Activated naive CD8-positive, alpha-beta T cell treated with anti-CD3 and anti-CD28 coated beads, Interleukin-2, amount 50 U/mL, for 24 hours (primary cell): ENCODE measurements around the gene PC.
"Not testable (repeated sequence)": the region's sequence is repeated elsewhere in the genome, so short reads cannot be mapped to it uniquely, and the experiment has no call there.

ENCODE experiments used
- ATAC-seq: fragments of 150-1000 bp; cut with Tn5 transposase; one replicate; pipeline ENCODE4 v1.10.0; 2021
- DNase-seq: peaks from one replicate; pipeline ENCODE4 v3.0.0; 2021
- H3K27ac Mint-ChIP-seq: one replicate; pipeline ENCODE4 v1.8.0; 2021; ENCODE audit warnings: mild to moderate bottlenecking, mixed read lengths
- H3K27me3 Mint-ChIP-seq: one replicate; pipeline ENCODE4 v1.8.0; 2021; ENCODE audit warnings: mixed read lengths
- H3K36me3 Mint-ChIP-seq: one replicate; pipeline ENCODE4 v1.8.0; 2021; ENCODE audit warnings: low read depth, mixed read lengths
- H3K4me1 Mint-ChIP-seq: one replicate; pipeline ENCODE4 v1.8.0; 2021; ENCODE audit warnings: mixed read lengths
- H3K4me3 Mint-ChIP-seq: one replicate; pipeline ENCODE4 v1.8.0; 2021; ENCODE audit warnings: mild to moderate bottlenecking, moderate library complexity, mixed read lengths
- H3K9me3 Mint-ChIP-seq: one replicate; pipeline ENCODE4 v1.8.0; 2021; ENCODE audit warnings: mixed read lengths

Gene PC

GRCh38 chr11:66841861-66842260 is 116.3 kb downstream of the PC start:
- no peak for DNase-seq
- peaks cover 43% of the 10 kb centered on the region for H3K4me1 Mint-ChIP-seq
- peak overlapping the region; percentile 95 for H3K27ac Mint-ChIP-seq
- no peaks in the 10 kb centered on the region for H3K9me3 Mint-ChIP-seq
- no peaks in the 10 kb centered on the region for H3K27me3 Mint-ChIP-seq
- peaks cover 13% of the 10 kb centered on the region for H3K36me3 Mint-ChIP-seq
- peak overlapping the region; percentile 97 for H3K4me3 Mint-ChIP-seq
- no peak for ATAC-seq

- Mint-ChIP-seq H3K4me3 (peak overlapping the region; percentile 2), H3K27me3 (no peaks in the 10 kb centered on the region), H3K27ac (peak overlapping the region; percentile 65), H3K9me3 (no peaks in the 10 kb centered on the region), H3K4me1 (peaks cover 43% of the 10 kb centered on the region), H3K36me3 (peaks cover 10% of the 10 kb centered on the region)
- no peak for ATAC-seq
- no peak for DNase-seq
Observed at GRCh38 chr11:66840317-66841091, 117.7 kb downstream of the PC start.

DNA sequence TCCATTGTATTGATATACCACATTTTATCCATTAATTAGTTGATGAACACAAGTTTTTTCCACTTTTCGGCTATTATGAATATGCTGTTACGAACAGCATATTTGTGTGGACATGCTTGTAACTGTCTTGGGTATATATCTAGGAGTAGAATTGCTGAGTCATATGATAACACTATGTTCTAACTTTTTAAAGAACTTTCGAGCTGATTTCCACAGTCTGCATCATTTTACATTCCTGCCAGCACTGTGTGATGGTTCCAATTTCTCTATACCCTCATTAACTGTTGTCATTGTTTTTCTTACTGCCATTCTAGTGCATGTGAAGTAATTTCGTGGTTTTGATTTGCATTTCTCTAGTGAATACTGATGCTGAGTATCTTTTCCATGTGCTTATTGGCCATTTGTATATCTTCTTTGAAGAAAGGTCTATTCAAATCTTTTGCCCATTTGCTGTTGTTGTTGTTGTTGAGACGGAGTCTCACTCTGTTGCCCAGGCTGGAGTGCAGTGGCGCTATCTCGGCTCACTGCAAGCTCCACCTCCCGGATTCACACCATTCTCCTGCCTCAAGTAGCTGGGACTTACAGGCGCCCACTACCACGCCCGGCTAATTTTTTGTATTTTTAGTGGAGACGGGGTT is 122.3 kb downstream of the PC start:
- DNase-seq (no peak), ATAC-seq (no peak)
- Mint-ChIP-seq H3K27me3 (no peaks in the 10 kb centered on the region), H3K4me3 (no peak overlapping the region), H3K36me3 (peaks cover 3% of the 10 kb centered on the region), H3K9me3 (no peaks in the 10 kb centered on the region), H3K27ac (no peak overlapping the region), H3K4me1 (peaks cover 22% of the 10 kb centered on the region)

- no peak overlapping the region for H3K27ac Mint-ChIP-seq
- DNase-seq (no peak), ATAC-seq (no peak)
- H3K27me3 Mint-ChIP-seq, result no peaks in the 10 kb centered on the region
- H3K36me3 Mint-ChIP-seq, result peaks cover 3% of the 10 kb centered on the region
- H3K9me3 Mint-ChIP-seq, result no peaks in the 10 kb centered on the region
- peaks cover 13% of the 10 kb centered on the region for H3K4me1 Mint-ChIP-seq
- no peak overlapping the region for H3K4me3 Mint-ChIP-seq
Observed at GRCh38 chr11:66834943-66835342, 123.2 kb downstream of the PC start.

GRCh38 chr11:66834539-66834845 is 123.7 kb downstream of the PC start:
- H3K9me3 Mint-ChIP-seq, result no peaks in the 10 kb centered on the region
- no peak overlapping the region for H3K27ac Mint-ChIP-seq

DNA sequence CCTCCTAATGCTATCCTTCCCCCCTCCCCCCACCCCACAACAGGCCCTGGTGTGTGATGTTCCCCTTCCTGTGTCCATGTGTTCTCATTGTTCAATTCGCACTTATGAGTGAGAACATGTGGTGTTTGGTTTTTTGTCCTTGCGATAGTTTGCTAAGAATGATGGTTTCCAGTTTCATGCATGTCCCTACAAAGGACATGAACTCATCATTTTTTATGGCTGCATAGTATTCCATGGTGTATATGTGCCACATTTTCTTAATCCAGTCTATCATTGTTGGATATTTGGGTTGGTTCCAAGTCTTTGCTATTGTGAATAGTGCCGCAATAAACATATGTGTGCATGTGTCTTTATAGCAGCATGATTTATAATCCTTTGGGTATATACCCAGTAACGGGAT is 133.6 kb downstream of the PC start:
- H3K4me3 Mint-ChIP-seq, ATAC-seq, H3K4me1 Mint-ChIP-seq, DNase-seq, H3K9me3 Mint-ChIP-seq, H3K36me3 Mint-ChIP-seq, H3K27me3 Mint-ChIP-seq, H3K27ac Mint-ChIP-seq: not testable (repeated sequence)

More at GRCh38 chr11:66834539-66834845, 123.7 kb downstream of the PC start:
- H3K4me1 Mint-ChIP-seq, result peaks cover 10% of the 10 kb centered on the region
- no peak overlapping the region for H3K4me3 Mint-ChIP-seq
- no peaks in the 10 kb centered on the region for H3K27me3 Mint-ChIP-seq
- ATAC-seq (no peak), DNase-seq (no peak)
- H3K36me3 Mint-ChIP-seq, result peaks cover 3% of the 10 kb centered on the region

- DNase-seq (no peak), ATAC-seq (no peak)
- no peak overlapping the region for H3K4me3 Mint-ChIP-seq
- H3K27ac Mint-ChIP-seq, result no peak overlapping the region
- no peaks in the 10 kb centered on the region for H3K27me3 Mint-ChIP-seq
- no peaks in the 10 kb centered on the region for H3K4me1 Mint-ChIP-seq
- H3K9me3 Mint-ChIP-seq, result no peaks in the 10 kb centered on the region
- no peaks in the 10 kb centered on the region for H3K36me3 Mint-ChIP-seq
Observed at GRCh38 chr11:66823700-66824099, 134.5 kb downstream of the PC start.

DNA sequence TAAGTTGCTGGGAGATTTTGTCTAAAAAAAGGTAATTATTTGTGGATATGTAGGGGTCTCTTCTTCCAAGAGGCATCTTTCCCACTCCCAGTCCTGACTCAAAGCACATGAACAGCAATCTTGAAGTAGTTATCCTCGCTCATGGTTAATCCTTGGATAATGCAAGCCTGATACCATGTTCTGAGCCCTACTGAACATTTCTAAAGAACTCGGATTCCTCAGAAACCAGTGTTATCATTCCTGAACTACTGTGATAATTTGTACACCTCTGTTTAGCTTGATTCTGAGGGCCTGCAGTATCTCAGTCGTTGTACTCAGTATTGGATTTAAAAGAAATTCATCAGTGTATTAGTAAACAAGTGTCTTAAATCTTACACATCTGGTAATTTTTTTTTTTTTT is 137.3 kb downstream of the PC start:
- no peaks in the 10 kb centered on the region for H3K4me1 Mint-ChIP-seq
- no peaks in the 10 kb centered on the region for H3K9me3 Mint-ChIP-seq
- no peaks in the 10 kb centered on the region for H3K27me3 Mint-ChIP-seq
- H3K36me3 Mint-ChIP-seq, result no peaks in the 10 kb centered on the region
- DNase-seq (no peak), ATAC-seq (no peak)
- no peak overlapping the region for H3K27ac Mint-ChIP-seq
- no peak overlapping the region for H3K4me3 Mint-ChIP-seq

DNA sequence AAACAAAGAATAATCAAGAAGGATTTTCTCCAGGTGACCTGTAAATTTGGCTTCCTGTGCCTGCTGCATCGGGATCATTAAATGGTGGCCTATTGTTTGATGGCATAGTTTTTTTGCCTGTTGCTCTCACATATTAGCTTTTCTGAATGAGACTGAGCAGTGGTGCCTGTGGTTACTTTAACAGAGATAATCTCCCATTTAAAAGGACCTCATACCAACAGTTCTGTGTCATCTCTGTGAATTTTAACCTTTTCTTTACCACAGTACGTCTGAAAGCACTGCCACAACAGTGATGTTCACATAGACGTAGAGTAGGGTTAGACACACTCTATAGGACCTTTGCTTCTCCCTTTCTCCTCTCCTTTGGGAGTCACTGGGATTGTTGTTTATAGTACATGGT is 137.8 kb downstream of the PC start:
- peak overlapping the region; percentile 36 for H3K27ac Mint-ChIP-seq
- no peak for ATAC-seq
- H3K36me3 Mint-ChIP-seq, result no peaks in the 10 kb centered on the region
- H3K4me3 Mint-ChIP-seq, result no peak overlapping the region
- no peaks in the 10 kb centered on the region for H3K27me3 Mint-ChIP-seq
- no peak for DNase-seq
- H3K4me1 Mint-ChIP-seq, result no peaks in the 10 kb centered on the region
- H3K9me3 Mint-ChIP-seq, result no peaks in the 10 kb centered on the region

GRCh38 chr11:66818231-66818955 is 139.8 kb downstream of the PC start:
- H3K4me3 Mint-ChIP-seq, result no peak overlapping the region

DNA sequence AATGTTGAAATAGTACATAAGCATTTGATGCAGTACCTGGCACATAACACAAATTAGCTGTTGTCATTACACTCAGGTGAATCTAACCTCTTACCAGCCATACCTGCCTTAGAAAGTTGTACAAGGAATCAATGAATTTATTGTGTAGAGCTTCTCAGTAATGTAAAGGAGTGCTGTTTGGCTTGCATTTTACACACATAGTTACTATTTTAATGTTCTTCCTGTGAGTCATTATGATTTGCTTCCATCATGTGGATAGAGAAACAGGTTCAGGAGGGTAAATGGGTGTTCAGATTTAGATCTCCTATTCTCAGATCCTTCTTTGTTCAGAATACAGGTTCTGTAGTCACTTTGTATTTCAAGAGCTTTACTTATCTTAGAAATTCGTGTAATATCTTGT is 142.5 kb downstream of the PC start:
- DNase-seq (no peak), ATAC-seq (no peak)
- Mint-ChIP-seq H3K4me1 (no peaks in the 10 kb centered on the region), H3K27ac (no peak overlapping the region), H3K4me3 (no peak overlapping the region), H3K27me3 (no peaks in the 10 kb centered on the region), H3K9me3 (no peaks in the 10 kb centered on the region), H3K36me3 (no peaks in the 10 kb centered on the region)

More at GRCh38 chr11:66818231-66818955, 139.8 kb downstream of the PC start:
- Mint-ChIP-seq H3K27ac (no peak overlapping the region), H3K4me1 (no peaks in the 10 kb centered on the region), H3K9me3 (no peaks in the 10 kb centered on the region), H3K27me3 (no peaks in the 10 kb centered on the region), H3K36me3 (no peaks in the 10 kb centered on the region)
- DNase-seq (no peak), ATAC-seq (no peak)

DNA sequence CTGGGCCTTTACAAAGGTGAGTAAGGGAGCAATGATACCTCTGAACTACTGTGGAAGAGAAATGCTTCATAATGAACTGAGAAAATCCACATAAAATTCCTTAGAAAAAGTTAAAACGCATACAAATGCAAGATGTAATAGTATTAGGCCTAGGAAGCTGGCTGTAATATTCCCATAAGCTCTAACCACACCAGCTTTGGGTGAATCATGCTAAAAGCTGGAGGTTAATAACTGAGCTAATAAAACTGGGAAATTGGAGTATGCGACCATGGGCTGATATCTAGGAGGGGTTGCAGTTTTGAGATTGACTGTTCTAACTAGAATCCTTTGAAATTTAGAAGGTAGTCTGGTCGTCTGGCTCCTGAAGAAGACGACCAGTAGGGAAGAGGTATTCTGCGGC is 143.5 kb downstream of the PC start:
- no peak for ATAC-seq

DNA sequence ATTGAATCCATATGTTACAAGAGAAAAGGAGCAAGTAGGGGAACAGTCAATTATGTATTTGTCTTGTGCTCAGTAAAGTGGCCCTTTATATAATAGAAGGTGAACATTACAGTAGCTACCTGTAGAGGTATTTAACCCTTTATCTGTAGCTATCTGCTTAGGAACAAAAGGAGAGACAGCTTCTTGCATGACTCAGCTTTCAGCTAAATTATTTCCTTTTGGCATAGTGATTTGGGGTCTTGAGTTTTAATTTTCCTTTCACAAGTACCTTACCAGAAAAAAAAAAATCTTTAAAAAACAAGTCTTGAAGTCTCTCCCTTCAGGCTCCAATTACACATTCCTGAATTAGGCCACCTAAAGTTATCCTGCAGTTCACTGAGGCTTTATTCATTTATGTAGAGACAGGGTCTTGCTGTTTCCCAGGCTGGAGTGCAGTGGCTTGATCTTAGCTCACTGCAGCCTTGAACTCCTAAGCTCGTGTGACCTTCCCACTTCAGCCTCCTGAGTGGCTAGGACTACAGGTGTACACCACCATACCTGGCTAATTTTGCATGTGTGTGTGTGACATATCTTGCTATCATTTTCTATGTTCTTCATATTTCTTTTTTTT is 147.5 kb downstream of the PC start:
- Mint-ChIP-seq H3K9me3 (no peaks in the 10 kb centered on the region), H3K27me3 (no peaks in the 10 kb centered on the region), H3K36me3 (no peaks in the 10 kb centered on the region), H3K27ac (no peak overlapping the region), H3K4me3 (no peak overlapping the region), H3K4me1 (no peaks in the 10 kb centered on the region)
- no peak for ATAC-seq
- no peak for DNase-seq

More for the DNA sequence above, 143.5 kb downstream of the PC start:
- no peaks in the 10 kb centered on the region for H3K4me1 Mint-ChIP-seq
- H3K36me3 Mint-ChIP-seq, result no peaks in the 10 kb centered on the region
- no peaks in the 10 kb centered on the region for H3K9me3 Mint-ChIP-seq
- DNase-seq, result no peak
- no peak overlapping the region for H3K27ac Mint-ChIP-seq
- no peak overlapping the region for H3K4me3 Mint-ChIP-seq
- H3K27me3 Mint-ChIP-seq, result no peaks in the 10 kb centered on the region

- no peak overlapping the region for H3K4me3 Mint-ChIP-seq
- no peak for ATAC-seq
- no peaks in the 10 kb centered on the region for H3K9me3 Mint-ChIP-seq
- H3K27me3 Mint-ChIP-seq, result no peaks in the 10 kb centered on the region
- H3K36me3 Mint-ChIP-seq, result no peaks in the 10 kb centered on the region
- no peak for DNase-seq
- H3K27ac Mint-ChIP-seq, result no peak overlapping the region
- no peaks in the 10 kb centered on the region for H3K4me1 Mint-ChIP-seq
Observed at GRCh38 chr11:66809592-66809991, 148.6 kb downstream of the PC start.
